UCSD-AML1 (cell line): Measurements from ENCODE around the gene RAB9B.

Experiments
- DNase-seq: peaks from one replicate; lab custom pipeline; 2025; ENCODE audit not compliant: unreplicated experiment; lab: John Stamatoyannopoulos, UW

The RAB9B gene

GRCh38 chrX:103773445-103773844 is 58.6 kb downstream of the RAB9B start:
- no peak for DNase-seq
